Pancreas (tissue), 10 donors: ENCODE results near the gene CHRD. TPM values are rescaled to one million over a fixed set of nuclear protein-coding genes. Genes with fewer than 3 reads are reported as not detected.
"Not testable (repeated sequence)": the region's sequence is repeated elsewhere in the genome, so short reads cannot be mapped to it uniquely, and the experiment has no call there.

Source experiments
- ATAC-seq, 4 donors: fragments of 200-7000 bp; cut with Tn5 transposase; one replicate each; pipeline versions ENCODE4 v1.8.0 to v1.9.1; 2020; ENCODE audit warnings: mild to moderate bottlenecking in 4 of 4, moderate library complexity in 4 of 4
- DNase-seq, 6 donors: peaks; one replicate each; pipeline ENCODE4 v3.0.0-alpha.2; 2020
- FAIRE-seq: peaks from 2 replicates; lab custom pipeline; 2012; peaks lifted over from hg19 to GRCh38; lab: Jason Lieb, UNC
- H3K27ac ChIP-seq, 4 donors: fragments of 200-600 bp; sonication (generic); 1 replicate in 3 of 4; 2 replicates in 1 of 4; pipeline versions ENCODE4 v1.5.0 to v1.8.0; 2020
- H3K27me3 ChIP-seq, 4 donors: fragments of 200-600 bp; one replicate each; pipeline ENCODE4 v1.8.0; 2021
- H3K36me3 ChIP-seq, 3 donors: fragments of 200-600 bp; sonication (generic) in 1 of 3; one replicate each; pipeline versions ENCODE4 v1.5.0 to v1.8.0; 2020 to 2021
- H3K4me1 ChIP-seq, 3 donors: fragments of 200-600 bp; one replicate each; pipeline ENCODE4 v1.8.0; 2021
- H3K4me3 ChIP-seq, 4 donors: fragments of 200-600 bp; sonication (generic) in 2 of 4; one replicate each; pipeline versions ENCODE4 v1.5.0 to v1.8.0; 2020 to 2021
- H3K9me3 ChIP-seq, 4 donors: fragments of 200-600 bp; one replicate each; pipeline ENCODE4 v1.8.0; 2021
- WGBS, 2 donors: extraction: QIAGEN DNeasy Blood & Tissue Kit; methylation state at CpG; one replicate each; pipeline ENCODE4 v1.1.7; 2013; 5-methylcytosine and 5-hydroxymethylcytosine counted together
- intact Hi-C, 3 donors: fragments of 100-400 bp; cut with DNase I; formaldehyde crosslinking; loops; one replicate each; pipeline versions ENCODE4 v1.11.1 to v1.14.2; 2022
- polyA plus RNA-seq, 2 donors: library from polyadenylated mRNA; stranded (reverse); fragments of 200-250 nt; gene quantifications; one replicate each; pipeline ENCODE4 v1.2.3, GENCODE V29; 2013
- total RNA-seq, 6 donors: library from RNA; stranded (reverse); fragmentation: NEBNext Ultra II Directional in 4 of 6; extraction: Animal tissue kit (Norgen Biotek cat#: 25700) in 4 of 6; gene quantifications; one replicate each; pipeline versions ENCODE4 v1.2.1 to v1.2.4, GENCODE V29; 2021 to 2023
- TF ChIP-seq, protein P1 (sequence below), 4 donors: fragments of 200-600 bp; sonication (generic) in 3 of 4; IDR thresholded peaks; one replicate each; pipeline versions ENCODE4 v1.5.0 to v1.8.0; 2021; ENCODE audit warnings: antibody characterized with exemption in 4 of 4
- donor health status: healthy with polysubstance abuse.
- donor health status: DM: no; HTN: no; CAD: no; lungs with moderate emphysema.
- donor health status: DM: no; HTN: no; CAD: no.
- donor health status: control.
- donor health status: control.
- donor health status: Bipolar disorder and iron deficiency.
- donor health status: DM: yes; HTN: yes; CAD: no.
- donor health status: DM: no; HTN: no; CAD: no.
- donor health status: DM: no; HTN: no; CAD: no.
- donor health status: DM: yes; HTN: yes; CAD: no.

The CHRD gene
- total and polyA plus RNA-seq, 8 donors, result 11.0 to 96.7 (median 19.8) TPM

GRCh38 chr3:184428561-184429175 lies 48.8 kb downstream of the CHRD start:
- Histone ChIP-seq H3K36me3 (no peaks in the 10 kb centered on the region), H3K27ac (no peak overlapping the region), H3K4me3 (no peak overlapping the region), H3K4me1 (no peaks in the 10 kb centered on the region), H3K27me3 (no peaks in the 10 kb centered on the region), H3K9me3 (no peaks in the 10 kb centered on the region)
- intact Hi-C loops, result no loop called here
- no peak for FAIRE-seq
- no peak for ATAC-seq
- WGBS, 2 donors, result 75 to 78% methylated on average over 6 of the region's 6 CpGs
- TF ChIP-seq, protein P1, sequence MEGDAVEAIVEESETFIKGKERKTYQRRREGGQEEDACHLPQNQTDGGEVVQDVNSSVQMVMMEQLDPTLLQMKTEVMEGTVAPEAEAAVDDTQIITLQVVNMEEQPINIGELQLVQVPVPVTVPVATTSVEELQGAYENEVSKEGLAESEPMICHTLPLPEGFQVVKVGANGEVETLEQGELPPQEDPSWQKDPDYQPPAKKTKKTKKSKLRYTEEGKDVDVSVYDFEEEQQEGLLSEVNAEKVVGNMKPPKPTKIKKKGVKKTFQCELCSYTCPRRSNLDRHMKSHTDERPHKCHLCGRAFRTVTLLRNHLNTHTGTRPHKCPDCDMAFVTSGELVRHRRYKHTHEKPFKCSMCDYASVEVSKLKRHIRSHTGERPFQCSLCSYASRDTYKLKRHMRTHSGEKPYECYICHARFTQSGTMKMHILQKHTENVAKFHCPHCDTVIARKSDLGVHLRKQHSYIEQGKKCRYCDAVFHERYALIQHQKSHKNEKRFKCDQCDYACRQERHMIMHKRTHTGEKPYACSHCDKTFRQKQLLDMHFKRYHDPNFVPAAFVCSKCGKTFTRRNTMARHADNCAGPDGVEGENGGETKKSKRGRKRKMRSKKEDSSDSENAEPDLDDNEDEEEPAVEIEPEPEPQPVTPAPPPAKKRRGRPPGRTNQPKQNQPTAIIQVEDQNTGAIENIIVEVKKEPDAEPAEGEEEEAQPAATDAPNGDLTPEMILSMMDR (IDR thresholded peaks at IDR 0.05), result no peak
- no peak for DNase-seq

- no peak for FAIRE-seq
- 82 to 92% methylated on average over 4 of the region's 4 CpGs for WGBS, 2 donors
Observed at GRCh38 chr3:184429786-184430185, 49.9 kb downstream of the CHRD start.

DNA sequence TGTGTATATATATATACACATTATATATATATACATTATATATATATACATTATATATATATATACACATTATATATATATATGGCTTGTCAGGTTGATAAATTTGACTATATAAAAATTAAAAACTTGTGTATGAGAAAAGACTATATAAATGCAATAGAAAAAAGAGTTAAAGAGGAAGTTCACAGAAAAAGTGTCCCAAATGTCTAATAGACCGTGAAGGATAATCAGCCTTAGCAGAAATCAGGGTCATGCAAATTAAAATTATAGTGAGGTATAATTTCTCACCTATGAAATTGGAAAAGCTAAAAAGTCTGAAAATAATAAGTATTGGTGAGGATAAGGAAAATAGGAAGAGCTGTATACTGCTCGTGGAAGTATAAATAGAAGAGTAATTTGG lies 51.1 kb downstream of the CHRD start:
- H3K27ac ChIP-seq, result no peak overlapping the region
- no peaks in the 10 kb centered on the region for H3K9me3 ChIP-seq
- TF ChIP-seq, protein P1 (IDR thresholded peaks at IDR 0.05), result no peak
- FAIRE-seq (no peak), DNase-seq (no peak), ATAC-seq (no peak)
- H3K27me3 ChIP-seq, result no peaks in the 10 kb centered on the region
- intact Hi-C loops, result no loop called here
- no peak overlapping the region for H3K4me3 ChIP-seq
- H3K36me3 ChIP-seq, result no peaks in the 10 kb centered on the region
- no peaks in the 10 kb centered on the region for H3K4me1 ChIP-seq
- WGBS, 2 donors, result 89 to 90% methylated on average over 2 of the region's 2 CpGs

More at GRCh38 chr3:184429786-184430185, 49.9 kb downstream of the CHRD start:
- Histone ChIP-seq H3K4me3 (no peak overlapping the region), H3K27me3 (no peaks in the 10 kb centered on the region), H3K27ac (no peak overlapping the region), H3K36me3 (no peaks in the 10 kb centered on the region), H3K4me1 (no peaks in the 10 kb centered on the region), H3K9me3 (no peaks in the 10 kb centered on the region)
- no peak for ATAC-seq
- no peak for DNase-seq
- intact Hi-C loops, result no loop called here
- TF ChIP-seq, protein P1 (IDR thresholded peaks at IDR 0.05), result no peak

DNA sequence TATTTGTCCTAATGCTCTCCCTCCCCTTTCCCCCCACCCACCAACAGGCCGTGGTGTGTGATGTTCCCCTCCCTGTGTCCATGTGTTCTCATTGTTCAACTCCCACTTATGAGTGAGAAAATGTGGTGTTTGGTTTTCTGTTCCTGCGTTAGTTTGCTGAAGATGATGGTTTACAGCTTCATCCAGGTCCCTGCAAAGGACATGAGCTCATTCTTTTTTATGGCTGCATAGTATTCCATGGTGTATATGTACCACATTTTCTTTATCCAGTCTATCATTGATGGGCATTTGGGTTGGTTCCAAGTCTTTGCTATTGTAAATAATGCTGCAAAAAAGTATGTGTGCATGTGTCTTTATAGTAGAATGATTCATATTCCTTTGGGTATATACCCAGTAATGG lies 53.3 kb downstream of the CHRD start:
- ATAC-seq, H3K4me3 ChIP-seq, intact Hi-C loops, H3K27me3 ChIP-seq, H3K36me3 ChIP-seq, FAIRE-seq, DNase-seq, H3K9me3 ChIP-seq, H3K27ac ChIP-seq, H3K4me1 ChIP-seq: not testable (repeated sequence)
- 58 to 72% methylated on average over 2 of the region's 2 CpGs for WGBS, 2 donors

DNA sequence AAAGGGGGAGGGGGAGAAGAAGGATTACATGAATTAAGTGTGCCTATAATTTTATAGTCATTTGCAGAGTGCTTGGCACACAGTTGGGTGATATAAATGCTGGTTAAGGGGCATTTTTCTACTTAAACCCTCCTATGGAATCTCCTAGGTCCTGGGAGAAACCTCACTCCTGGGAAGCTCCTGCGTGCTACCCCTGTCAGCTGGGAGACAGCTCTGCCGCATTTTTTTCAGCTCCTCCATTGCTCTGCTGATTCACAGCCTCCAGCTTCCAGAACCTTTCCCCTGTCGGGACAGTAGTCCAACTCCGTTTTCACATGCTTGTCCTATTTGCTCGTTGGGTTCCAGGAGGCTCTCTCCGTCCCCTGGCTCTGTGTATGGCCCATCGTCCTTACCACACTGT lies 59.2 kb downstream of the CHRD start:
- Histone ChIP-seq H3K4me1 (no peaks in the 10 kb centered on the region), H3K27me3 (no peaks in the 10 kb centered on the region), H3K36me3 (no peaks in the 10 kb centered on the region), H3K9me3 (no peaks in the 10 kb centered on the region), H3K4me3 (no peak overlapping the region), H3K27ac (no peak overlapping the region)
- TF ChIP-seq, protein P1 (IDR thresholded peaks at IDR 0.05), result no peak
- ATAC-seq (no peak), DNase-seq (no peak), FAIRE-seq (no peak)
- WGBS, 2 donors, result 35 to 63% methylated on average over 7 of the region's 7 CpGs
- intact Hi-C loops, result no loop called here

Other genes starting within 250 kb of the CHRD start
- 10 to 100 TPM; 12.4 to 23.6 (median 17.1) TPM for gene EIF2B5, start 244.7 kb upstream of the CHRD start, total RNA-seq
- gene EIF2B5, start 244.7 kb upstream of the CHRD start, polyA plus RNA-seq, result 10 to 100 TPM; 32.1 to 53.3 TPM
- gene DVL3, start 224.7 kb upstream of the CHRD start, total RNA-seq, result 10 to 100 TPM; 31.0 to 44.9 (median 35.1) TPM
- 10 to 100 TPM; 47.5 to 53.8 TPM for gene DVL3, start 224.7 kb upstream of the CHRD start, polyA plus RNA-seq
- gene AP2M1, start 205.2 kb upstream of the CHRD start, total RNA-seq, result 100 to 1,000 TPM in 1 of 6 donors, 10 to 100 TPM in 5; 67.8 to 136 (median 81.8) TPM
- 100 to 1,000 TPM in 1 of 2 donors, 10 to 100 TPM in 1; 69.3 to 113 TPM for gene AP2M1, start 205.2 kb upstream of the CHRD start, polyA plus RNA-seq
- 10 to 100 TPM; 31.7 to 49.4 (median 37.7) TPM for gene ABCF3, start 193.9 kb upstream of the CHRD start, total RNA-seq
- gene ABCF3, start 193.9 kb upstream of the CHRD start, polyA plus RNA-seq, result 10 to 100 TPM; 79.7 to 92.1 TPM
- 1 to 10 TPM; 1.2 to 7.9 (median 4.5) TPM for gene VWA5B2, start 150.5 kb upstream of the CHRD start, total RNA-seq
- gene VWA5B2, start 150.5 kb upstream of the CHRD start, polyA plus RNA-seq, result 100 to 1,000 TPM in 1 of 2 donors, 10 to 100 TPM in 1; 30.3 to 105 TPM
- 10 to 100 TPM; 14.1 to 25.7 (median 21.7) TPM for gene ALG3, start 131.1 kb upstream of the CHRD start, total RNA-seq
- 10 to 100 TPM; 26.2 to 26.5 TPM for gene ALG3, start 131.1 kb upstream of the CHRD start, polyA plus RNA-seq
- 1 to 10 TPM; 1.9 to 5.3 (median 3.1) TPM for gene EEF1AKMT4, start 130.4 kb upstream of the CHRD start, total RNA-seq
- 1 to 10 TPM; 1.8 to 3.1 TPM for gene EEF1AKMT4, start 130.4 kb upstream of the CHRD start, polyA plus RNA-seq
- gene CAMK2N2, start 118.5 kb upstream of the CHRD start, total RNA-seq, result 10 to 100 TPM in 5 of 6 donors, 1 to 10 TPM in 1; 7.5 to 33.7 (median 19.4) TPM
- 10 to 100 TPM; 13.8 to 14.8 TPM for gene CAMK2N2, start 118.5 kb upstream of the CHRD start, polyA plus RNA-seq
- gene ECE2, start 104.0 kb upstream of the CHRD start, total RNA-seq, result 10 to 100 TPM in 1 of 6 donors, 1 to 10 TPM in 5; 6.3 to 12.1 (median 8.8) TPM
- gene ECE2, start 104.0 kb upstream of the CHRD start, polyA plus RNA-seq, result 10 to 100 TPM in 1 of 2 donors, 1 to 10 TPM in 1; 7.7 to 25.4 TPM
- gene PSMD2, start 80.8 kb upstream of the CHRD start, total RNA-seq, result 10 to 100 TPM; 38.4 to 89.6 (median 54.1) TPM
- gene PSMD2, start 80.8 kb upstream of the CHRD start, polyA plus RNA-seq, result 10 to 100 TPM; 39.1 to 78.7 TPM
- gene EIF4G1, start 65.4 kb upstream of the CHRD start, total RNA-seq, result 100 to 1,000 TPM; 118 to 207 (median 178) TPM
- 100 to 1,000 TPM; 159 to 163 TPM for gene EIF4G1, start 65.4 kb upstream of the CHRD start, polyA plus RNA-seq
- gene FAM131A, start 42.5 kb upstream of the CHRD start, total RNA-seq, result 1 to 10 TPM; 4.0 to 7.9 (median 6.4) TPM
- 10 to 100 TPM; 12.7 to 22.5 TPM for gene FAM131A, start 42.5 kb upstream of the CHRD start, polyA plus RNA-seq
- gene CLCN2, start 18.4 kb upstream of the CHRD start, total RNA-seq, result 1 to 10 TPM; 4.9 to 9.2 (median 6.2) TPM
- gene CLCN2, start 18.4 kb upstream of the CHRD start, polyA plus RNA-seq, result 10 to 100 TPM; 22.2 to 25.5 TPM
- gene POLR2H, start 18.3 kb upstream of the CHRD start, total RNA-seq, result 10 to 100 TPM; 19.7 to 38.2 (median 25.7) TPM
- gene POLR2H, start 18.3 kb upstream of the CHRD start, polyA plus RNA-seq, result 100 to 1,000 TPM in 1 of 2 donors, 10 to 100 TPM in 1; 98.0 to 116 TPM
- gene THPO, start 1.8 kb upstream of the CHRD start, total RNA-seq, result under 1 TPM in 5 of 6 donors, not detected in 1; 0.28 to 0.72 (median 0.54) TPM
- gene THPO, start 1.8 kb upstream of the CHRD start, polyA plus RNA-seq, result 1 to 10 TPM in 1 of 2 donors, under 1 TPM in 1; 0.40 to 1.3 TPM
- 10 to 100 TPM in 4 of 6 donors, 1 to 10 TPM in 2; 5.8 to 17.3 (median 13.2) TPM for gene EPHB3, start 181.7 kb downstream of the CHRD start, total RNA-seq
- 10 to 100 TPM; 11.7 to 13.3 TPM for gene EPHB3, start 181.7 kb downstream of the CHRD start, polyA plus RNA-seq